Rectal smooth muscle tissue (tissue), 1 donor: ENCODE measurements around the gene RABGAP1.

ENCODE experiments used
- H3K27ac ChIP-seq: one replicate; pipeline ENCODE4 v1.7.0; 2013; ENCODE audit warnings: low read depth, low read length, inconsistent platforms
- H3K27me3 ChIP-seq: one replicate; pipeline ENCODE4 v1.7.0; 2013; ENCODE audit warnings: low read length; ENCODE audit not compliant: control insufficient read depth, insufficient read depth
- H3K36me3 ChIP-seq: one replicate; pipeline ENCODE4 v1.7.0; 2013; ENCODE audit warnings: low read length; ENCODE audit not compliant: control insufficient read depth, insufficient read depth
- H3K4me1 ChIP-seq: one replicate; pipeline ENCODE4 v1.7.0; 2013; ENCODE audit warnings: low read length; ENCODE audit not compliant: control insufficient read depth, insufficient read depth
- H3K4me3 ChIP-seq: one replicate; pipeline ENCODE4 v1.7.0; 2013; ENCODE audit warnings: low read length
- H3K9ac ChIP-seq: one replicate; pipeline ENCODE4 v1.7.0; 2013; ENCODE audit warnings: low read length

RABGAP1 gene

DNA sequence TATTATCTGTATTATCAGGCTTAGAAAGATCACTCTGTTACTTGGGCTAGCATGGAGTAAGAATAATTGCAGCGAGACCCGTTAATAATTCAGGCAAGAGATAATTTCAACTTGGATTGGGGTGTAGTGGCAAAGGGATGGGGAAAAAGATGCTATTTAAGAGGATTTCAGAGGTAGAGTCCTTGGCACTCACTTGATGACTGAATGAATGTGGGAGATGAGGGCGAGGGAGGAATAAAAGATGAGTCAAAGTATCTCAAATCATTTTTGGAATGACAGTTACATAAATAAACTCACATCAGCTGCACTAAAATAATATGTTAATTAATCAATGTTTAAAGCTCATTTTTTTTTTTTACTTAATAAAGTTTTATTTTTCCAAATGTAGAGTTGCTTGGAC lies 88.2 kb downstream of the RABGAP1 start:
- H3K4me3 ChIP-seq: no peak overlapping the region
- no peaks in the 10 kb centered on the region for H3K4me1 ChIP-seq
- H3K27me3 ChIP-seq: no peaks in the 10 kb centered on the region
- H3K36me3 ChIP-seq: peaks cover 4% of the 10 kb centered on the region
- H3K27ac ChIP-seq: no peak overlapping the region
- no peak overlapping the region for H3K9ac ChIP-seq

DNA sequence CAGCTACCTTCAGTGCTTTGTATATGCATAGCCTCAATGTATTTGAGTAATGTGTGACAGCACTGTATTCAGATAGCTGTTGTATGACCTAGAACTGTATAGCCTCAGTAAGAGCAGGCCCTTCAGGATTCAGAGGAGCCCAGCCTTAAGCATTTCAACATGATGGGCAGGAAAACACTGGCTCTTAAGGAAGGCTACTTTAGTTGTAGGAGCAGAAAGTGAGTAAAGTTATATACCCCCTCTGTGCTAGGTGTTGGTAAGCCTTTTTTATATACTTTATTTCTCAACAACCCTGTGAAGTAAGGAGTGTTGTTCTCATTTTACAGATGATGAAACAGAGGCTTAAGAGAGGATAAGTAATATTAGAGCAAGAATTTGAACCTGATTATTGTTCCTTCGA lies 91.1 kb downstream of the RABGAP1 start:
- Histone ChIP-seq H3K27me3 (no peaks in the 10 kb centered on the region), H3K36me3 (no peaks in the 10 kb centered on the region), H3K4me3 (no peak overlapping the region), H3K27ac (no peak overlapping the region), H3K4me1 (peaks cover 15% of the 10 kb centered on the region), H3K9ac (no peak overlapping the region)

DNA sequence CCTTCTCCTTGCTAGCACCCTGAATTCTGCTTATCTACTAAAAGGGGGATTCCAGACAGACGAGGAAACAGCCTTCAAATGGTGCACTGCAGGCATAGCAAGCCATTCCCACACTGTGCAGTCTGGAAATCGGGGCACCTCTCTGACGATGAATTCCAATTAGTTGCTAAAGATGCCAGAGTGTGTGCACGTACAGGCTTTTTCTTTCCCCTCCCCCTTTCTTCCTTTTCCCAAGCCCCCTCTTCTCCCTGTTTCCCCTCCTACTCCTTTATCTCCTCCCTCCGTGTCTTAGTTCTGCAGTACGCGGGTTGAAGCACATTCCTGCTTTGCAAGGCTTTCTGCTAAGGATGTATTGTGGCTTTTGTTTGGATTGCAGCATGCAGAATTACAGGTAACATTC lies 92.5 kb downstream of the RABGAP1 start, which contains the start of gene GPR21:
TSS of gene GPR21 (plus strand) at position 316 of the 400 bp plus-strand sequence. CDS start 900 bp downstream, outside the sequence.
- Histone ChIP-seq H3K27ac (no peak within 1 kb of the TSS), H3K9ac (no peak within 1 kb of the TSS), H3K4me1 (peaks cover 16% of the 10 kb centered on the region), H3K4me3 (peak within 1 kb of the TSS; percentile 23), H3K36me3 (no peaks in the 10 kb centered on the region), H3K27me3 (no peaks in the 10 kb centered on the region)

DNA sequence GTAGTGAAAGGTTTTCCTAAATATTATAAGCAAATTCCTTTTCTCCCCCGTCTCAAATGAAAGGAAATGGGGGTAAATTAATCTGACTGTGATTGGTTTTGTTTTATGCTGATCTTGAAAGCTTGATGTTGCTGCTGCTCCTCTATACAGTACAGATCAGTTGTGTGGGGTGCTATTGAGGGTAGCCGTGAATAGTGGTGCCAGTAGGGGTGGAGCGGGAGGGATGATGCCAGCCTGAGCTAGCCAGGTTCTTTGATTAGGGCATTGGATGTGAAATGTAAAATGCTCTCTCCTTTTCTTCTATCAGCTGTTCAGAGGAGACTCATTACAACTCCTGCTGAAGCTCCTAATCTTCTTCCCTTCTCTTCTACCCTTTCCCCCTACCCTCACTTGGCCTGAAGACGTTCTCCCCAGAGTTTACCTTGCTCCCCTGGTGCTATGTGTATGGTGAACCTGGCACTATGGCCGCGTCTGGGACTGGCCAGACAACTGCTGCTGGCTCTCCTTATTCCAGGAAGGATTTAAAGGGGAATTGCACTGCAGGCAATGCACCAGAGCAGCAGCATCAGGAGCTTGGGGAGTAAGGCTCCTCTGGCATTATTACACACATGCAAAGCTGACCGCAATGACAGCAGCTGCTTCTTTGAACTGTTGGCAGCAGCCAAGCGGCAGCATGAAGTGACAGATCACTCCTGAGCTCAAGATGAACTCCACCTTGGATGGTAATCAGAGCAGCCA lies 93.2 kb downstream of the RABGAP1 start:
- Histone ChIP-seq H3K9ac (no peak overlapping the region), H3K4me1 (peaks cover 16% of the 10 kb centered on the region), H3K27ac (no peak overlapping the region), H3K36me3 (no peaks in the 10 kb centered on the region), H3K27me3 (no peaks in the 10 kb centered on the region), H3K4me3 (peak overlapping the region; percentile 23)

DNA sequence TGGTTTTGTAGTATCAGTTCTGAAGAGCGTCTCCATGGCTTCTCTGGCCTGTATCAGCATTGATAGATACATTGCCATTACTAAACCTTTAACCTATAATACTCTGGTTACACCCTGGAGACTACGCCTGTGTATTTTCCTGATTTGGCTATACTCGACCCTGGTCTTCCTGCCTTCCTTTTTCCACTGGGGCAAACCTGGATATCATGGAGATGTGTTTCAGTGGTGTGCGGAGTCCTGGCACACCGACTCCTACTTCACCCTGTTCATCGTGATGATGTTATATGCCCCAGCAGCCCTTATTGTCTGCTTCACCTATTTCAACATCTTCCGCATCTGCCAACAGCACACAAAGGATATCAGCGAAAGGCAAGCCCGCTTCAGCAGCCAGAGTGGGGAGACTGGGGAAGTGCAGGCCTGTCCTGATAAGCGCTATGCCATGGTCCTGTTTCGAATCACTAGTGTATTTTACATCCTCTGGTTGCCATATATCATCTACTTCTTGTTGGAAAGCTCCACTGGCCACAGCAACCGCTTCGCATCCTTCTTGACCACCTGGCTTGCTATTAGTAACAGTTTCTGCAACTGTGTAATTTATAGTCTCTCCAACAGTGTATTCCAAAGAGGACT lies 94.2 kb downstream of the RABGAP1 start:
- Histone ChIP-seq H3K4me3 (peak overlapping the region; percentile 34), H3K36me3 (no peaks in the 10 kb centered on the region), H3K27ac (no peak overlapping the region), H3K4me1 (peaks cover 16% of the 10 kb centered on the region), H3K9ac (no peak overlapping the region), H3K27me3 (no peaks in the 10 kb centered on the region)

DNA sequence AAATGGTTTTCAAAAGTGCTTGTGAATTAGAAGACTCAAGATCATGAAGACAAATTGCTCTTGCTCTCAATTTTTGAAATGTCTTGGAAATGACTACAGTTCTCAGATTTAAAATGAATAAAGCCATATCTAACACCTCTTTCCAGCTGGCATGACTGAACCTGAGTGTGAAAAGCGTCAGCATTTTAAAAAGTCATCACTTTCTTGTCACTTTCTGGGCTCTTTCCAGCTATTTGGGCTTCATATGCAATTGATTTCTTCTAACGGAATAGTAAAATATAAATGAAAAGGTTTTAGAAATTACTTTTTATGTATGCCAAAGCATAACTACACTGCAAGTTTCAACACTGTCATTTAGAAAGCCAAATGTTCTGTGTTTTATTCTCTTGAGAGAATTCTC lies 95.0 kb downstream of the RABGAP1 start:
- H3K4me1 ChIP-seq: peaks cover 18% of the 10 kb centered on the region
- H3K36me3 ChIP-seq: no peaks in the 10 kb centered on the region
- no peak overlapping the region for H3K9ac ChIP-seq
- no peaks in the 10 kb centered on the region for H3K27me3 ChIP-seq
- H3K27ac ChIP-seq: peak overlapping the region; percentile 19
- no peak overlapping the region for H3K4me3 ChIP-seq

DNA sequence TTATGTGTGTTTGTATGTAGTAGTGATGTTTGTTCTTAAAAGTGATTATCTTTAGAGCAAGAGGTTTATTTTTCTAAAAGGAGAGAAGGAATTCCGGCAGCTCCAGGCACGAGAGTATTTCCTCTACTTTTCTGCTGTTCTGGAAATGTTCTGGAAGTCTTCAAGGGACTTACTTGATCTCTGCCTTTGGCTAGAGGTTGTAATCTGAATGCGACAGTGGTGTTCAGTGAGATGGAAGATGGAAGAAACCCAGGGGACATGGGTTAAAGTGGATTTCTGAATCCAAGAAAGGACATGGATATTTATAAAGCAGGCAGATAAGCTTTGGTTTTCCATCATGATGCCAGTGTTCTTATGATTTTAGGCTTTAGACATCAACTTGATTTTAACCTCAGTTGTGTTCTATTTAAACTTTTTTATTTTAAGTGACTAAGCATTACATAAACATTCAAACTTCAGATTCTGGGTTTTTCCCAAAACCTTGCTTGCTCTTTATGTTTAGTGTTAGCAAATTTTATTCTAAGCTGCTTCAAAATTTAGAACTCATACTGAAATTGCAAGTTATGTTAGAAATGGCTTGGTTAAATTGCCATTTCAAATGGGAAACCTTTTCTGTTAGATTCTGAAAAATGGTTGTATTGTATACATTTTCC lies 96.2 kb downstream of the RABGAP1 start:
- H3K36me3 ChIP-seq: no peaks in the 10 kb centered on the region
- H3K4me1 ChIP-seq: peaks cover 18% of the 10 kb centered on the region
- H3K27me3 ChIP-seq: no peaks in the 10 kb centered on the region
- H3K9ac ChIP-seq: no peak overlapping the region
- peak overlapping the region; percentile 6 for H3K27ac ChIP-seq
- H3K4me3 ChIP-seq: no peak overlapping the region

DNA sequence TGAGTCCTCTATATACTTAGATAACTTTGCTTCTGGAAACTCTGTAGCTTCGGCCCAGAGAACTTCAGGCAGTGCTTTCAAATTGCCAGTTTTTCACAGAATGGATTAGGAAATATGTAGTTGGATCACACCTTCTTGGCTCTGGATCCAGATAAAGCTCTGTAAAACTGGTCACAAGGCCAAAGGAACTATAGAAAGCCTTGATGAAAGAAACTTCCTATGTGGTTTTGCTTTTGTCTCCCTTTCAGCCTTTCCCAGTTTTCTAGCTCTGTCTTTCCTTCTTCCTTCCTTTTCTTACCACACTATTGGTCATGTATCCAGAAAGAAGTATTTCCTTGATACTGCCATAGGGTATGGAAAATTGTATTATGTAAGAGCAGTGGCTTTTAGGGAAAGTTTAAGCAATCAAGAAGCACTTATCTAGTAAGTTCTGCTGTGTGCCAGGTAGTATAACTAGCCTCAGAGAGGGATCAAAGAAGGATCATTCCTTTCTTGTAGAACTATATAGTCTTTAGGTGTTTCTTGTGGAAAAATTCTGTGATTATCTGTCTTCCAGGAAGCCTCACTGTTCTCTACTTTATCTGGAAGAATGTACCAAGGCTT lies 98.9 kb downstream of the RABGAP1 start:
- Histone ChIP-seq H3K27me3 (no peaks in the 10 kb centered on the region), H3K27ac (no peak overlapping the region), H3K36me3 (no peaks in the 10 kb centered on the region), H3K4me3 (no peak overlapping the region), H3K9ac (no peak overlapping the region), H3K4me1 (peaks cover 15% of the 10 kb centered on the region)

DNA sequence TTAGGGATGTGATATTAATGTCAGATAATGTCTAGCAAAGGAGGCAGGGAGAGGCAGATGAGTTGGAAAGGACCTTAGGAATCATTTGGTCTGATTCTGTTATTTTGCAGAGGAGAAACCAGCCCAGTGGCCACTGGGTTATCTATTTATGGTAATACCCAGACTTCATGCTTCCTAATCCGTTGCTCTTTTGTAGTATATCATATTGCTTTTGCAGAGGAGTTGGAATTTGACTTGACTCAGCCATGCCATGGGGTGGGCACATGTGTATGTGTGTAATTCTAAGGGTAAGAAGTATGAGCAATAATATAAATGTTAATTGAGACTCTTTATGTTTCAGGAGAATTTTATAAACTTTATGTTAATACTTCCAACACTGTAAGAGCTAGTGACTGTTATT lies 100.0 kb downstream of the RABGAP1 start:
- H3K4me3 ChIP-seq: no peak overlapping the region
- H3K9ac ChIP-seq: no peak overlapping the region
- no peak overlapping the region for H3K27ac ChIP-seq
- H3K27me3 ChIP-seq: no peaks in the 10 kb centered on the region
- no peaks in the 10 kb centered on the region for H3K36me3 ChIP-seq
- peaks cover 13% of the 10 kb centered on the region for H3K4me1 ChIP-seq

DNA sequence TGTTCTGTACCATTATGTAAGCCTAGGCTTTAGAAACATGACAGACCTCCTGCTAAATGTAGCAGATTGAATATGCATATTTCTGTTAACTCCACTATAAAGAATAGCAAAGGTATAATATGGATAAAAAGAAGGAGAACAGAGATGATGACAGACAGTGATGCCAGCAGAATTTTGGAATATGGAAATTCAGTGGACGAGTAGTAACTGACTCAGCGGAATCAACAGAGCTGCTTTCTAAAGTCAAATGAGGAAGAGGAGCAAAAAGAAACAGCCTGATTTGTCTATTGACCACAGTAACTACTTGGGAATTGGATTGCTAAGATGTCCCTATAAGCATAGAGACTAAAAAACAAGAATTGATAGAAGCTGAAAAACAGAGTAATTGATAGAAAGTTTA lies 100.7 kb downstream of the RABGAP1 start:
- Histone ChIP-seq H3K27me3 (no peaks in the 10 kb centered on the region), H3K27ac (no peak overlapping the region), H3K36me3 (no peaks in the 10 kb centered on the region)

DNA sequence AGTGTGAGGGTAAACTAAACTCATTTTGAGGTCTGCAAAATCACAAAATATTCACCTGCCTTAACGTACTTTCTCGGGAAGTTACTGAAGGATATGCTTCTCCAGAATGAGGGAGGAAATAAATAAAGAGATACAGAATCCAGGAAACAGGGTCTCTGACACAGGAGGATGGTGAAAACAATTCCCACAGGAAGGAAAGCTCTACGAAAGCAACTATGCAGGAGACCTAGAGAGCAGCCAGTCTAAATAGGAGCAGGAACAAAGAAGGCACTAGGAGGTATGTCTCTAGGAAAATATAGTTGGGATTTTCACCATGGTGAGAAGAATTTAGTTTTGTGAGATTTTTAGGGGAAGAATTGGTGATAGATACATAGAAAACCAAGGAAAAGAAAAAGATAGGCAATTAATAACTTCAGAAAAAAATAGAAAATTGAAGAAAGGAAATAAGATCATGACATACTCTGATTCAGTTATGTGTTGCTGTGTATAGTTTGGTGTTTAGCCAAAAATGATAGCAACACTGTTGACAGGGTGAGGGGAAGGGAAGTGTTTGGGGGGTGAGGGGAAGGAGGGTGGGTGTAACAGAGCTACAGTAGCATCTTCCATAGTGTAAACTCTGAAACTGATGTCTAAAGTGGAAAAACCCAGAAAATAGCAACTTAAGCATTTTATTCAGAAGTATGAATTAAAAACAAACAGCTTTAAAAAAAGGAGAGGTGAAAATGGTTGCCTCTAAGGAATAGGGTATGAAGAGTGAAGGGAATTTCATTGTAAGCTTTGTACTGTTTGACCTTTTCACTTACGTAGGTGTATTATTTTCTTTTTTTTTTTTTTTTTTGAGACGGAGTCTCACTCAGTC lies 102.5 kb downstream of the RABGAP1 start:
- Histone ChIP-seq H3K27me3 (no peaks in the 10 kb centered on the region), H3K4me1 (peaks cover 2% of the 10 kb centered on the region), H3K27ac (no peak overlapping the region), H3K9ac (no peak overlapping the region), H3K4me3 (no peak overlapping the region), H3K36me3 (no peaks in the 10 kb centered on the region)

More for the DNA sequence above, 100.7 kb downstream of the RABGAP1 start:
- no peak overlapping the region for H3K4me3 ChIP-seq
- no peak overlapping the region for H3K9ac ChIP-seq
- H3K4me1 ChIP-seq: peaks cover 7% of the 10 kb centered on the region

DNA sequence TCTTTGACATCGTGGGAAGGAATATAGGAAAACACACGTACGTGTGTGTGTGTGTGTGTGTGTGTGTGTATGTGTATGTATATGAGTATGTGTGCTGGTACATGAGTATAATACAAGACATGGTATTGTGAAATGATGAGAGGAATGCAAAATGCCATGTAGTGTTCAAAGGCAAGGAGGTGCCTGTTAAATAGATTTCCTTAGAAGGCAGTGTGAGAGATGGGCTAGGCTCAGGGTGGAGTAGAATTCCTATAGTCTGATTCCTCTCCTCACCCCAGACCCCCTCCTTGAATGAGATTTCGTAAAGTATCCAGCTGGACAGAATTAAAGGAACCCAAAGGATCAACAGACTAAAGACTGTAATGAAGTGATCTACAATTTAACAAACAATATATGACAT lies 103.8 kb downstream of the RABGAP1 start:
- no peak overlapping the region for H3K9ac ChIP-seq
- peaks cover 12% of the 10 kb centered on the region for H3K4me1 ChIP-seq
- H3K27me3 ChIP-seq: no peaks in the 10 kb centered on the region
- H3K36me3 ChIP-seq: no peaks in the 10 kb centered on the region
- no peak overlapping the region for H3K4me3 ChIP-seq
- H3K27ac ChIP-seq: peak overlapping the region; percentile 33
